Daoy (cell line): ENCODE results near the gene SH3BGRL2. TPM values are rescaled to one million over a fixed set of nuclear protein-coding genes. Genes with fewer than 3 reads are reported as not detected.
"Not testable (repeated sequence)": the region's sequence is repeated elsewhere in the genome, so short reads cannot be mapped to it uniquely, and the experiment has no call there.

Source experiments
- DNase-seq: peaks from one replicate; pipeline ENCODE4 v3.0.0-alpha.2; 2015; ENCODE audit warnings: low read depth
- total RNA-seq: library from RNA; depleted of rRNA; stranded (reverse); fragments of >200 nt; shearing (Covaris generic); gene quantifications from 2 replicates; pipeline ENCODE4 v1.2.3, GENCODE V29; 2014

Gene SH3BGRL2
- total RNA-seq, 1 experiment from 2014 or later = 15.8 TPM

GRCh38 chr6:79614326-79615305, 16.5 kb upstream of the SH3BGRL2 start:
- no peak for DNase-seq

- DNase-seq = no peak
These were observed 13.6 kb upstream of the SH3BGRL2 start for GRCh38 chr6:79617518-79617941.

- DNase-seq = not testable (repeated sequence)
These were observed 12.7 kb upstream of the SH3BGRL2 start for GRCh38 chr6:79618425-79618824.

DNA sequence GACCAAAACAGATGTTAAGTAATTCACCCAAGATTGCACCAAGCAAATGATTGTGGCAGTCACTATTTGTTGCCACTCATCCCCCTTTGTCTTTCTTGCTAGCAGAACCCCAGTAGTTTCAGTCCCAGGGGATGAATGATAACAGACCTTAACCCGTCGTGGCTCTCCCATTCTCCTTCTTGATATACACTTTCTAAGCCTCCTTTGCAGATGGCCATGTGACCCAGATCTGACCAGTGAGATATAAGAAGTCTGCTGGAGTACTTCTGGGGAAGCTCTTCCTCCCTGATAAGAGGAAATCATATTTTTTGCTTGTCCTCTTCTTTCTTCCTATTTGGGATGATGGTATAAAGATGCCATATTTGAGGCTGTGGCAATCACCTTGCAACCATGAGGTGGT, 9.6 kb upstream of the SH3BGRL2 start:
- DNase-seq = no peak

GRCh38 chr6:79622364-79622763, 8.8 kb upstream of the SH3BGRL2 start:
- DNase-seq = no peak

- no peak for DNase-seq
These were observed 8.0 kb upstream of the SH3BGRL2 start for GRCh38 chr6:79623106-79623505.

DNA sequence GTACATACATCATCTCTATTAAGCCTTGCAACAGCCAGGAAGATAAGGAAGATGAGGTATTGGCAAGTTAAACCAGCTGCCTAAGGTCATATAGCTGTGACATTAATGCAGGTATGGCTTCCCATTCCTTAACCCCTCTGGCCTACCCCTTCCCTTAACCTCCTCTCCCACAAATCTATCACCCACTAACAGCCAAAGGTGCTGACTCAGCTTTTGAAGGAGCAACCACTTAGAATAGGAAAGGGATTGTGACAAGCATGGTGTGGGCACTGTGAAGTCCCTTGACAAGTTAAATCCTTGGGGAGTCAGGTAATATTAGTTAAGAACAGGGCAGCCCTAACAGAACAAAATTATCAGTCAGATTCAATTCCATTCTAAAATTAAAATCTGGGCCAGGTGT, 5.4 kb upstream of the SH3BGRL2 start:
- no peak for DNase-seq

GRCh38 chr6:79626811-79627210, 4.3 kb upstream of the SH3BGRL2 start:
- no peak for DNase-seq

GRCh38 chr6:79627422-79627821, 3.7 kb upstream of the SH3BGRL2 start:
- DNase-seq = no peak

DNA sequence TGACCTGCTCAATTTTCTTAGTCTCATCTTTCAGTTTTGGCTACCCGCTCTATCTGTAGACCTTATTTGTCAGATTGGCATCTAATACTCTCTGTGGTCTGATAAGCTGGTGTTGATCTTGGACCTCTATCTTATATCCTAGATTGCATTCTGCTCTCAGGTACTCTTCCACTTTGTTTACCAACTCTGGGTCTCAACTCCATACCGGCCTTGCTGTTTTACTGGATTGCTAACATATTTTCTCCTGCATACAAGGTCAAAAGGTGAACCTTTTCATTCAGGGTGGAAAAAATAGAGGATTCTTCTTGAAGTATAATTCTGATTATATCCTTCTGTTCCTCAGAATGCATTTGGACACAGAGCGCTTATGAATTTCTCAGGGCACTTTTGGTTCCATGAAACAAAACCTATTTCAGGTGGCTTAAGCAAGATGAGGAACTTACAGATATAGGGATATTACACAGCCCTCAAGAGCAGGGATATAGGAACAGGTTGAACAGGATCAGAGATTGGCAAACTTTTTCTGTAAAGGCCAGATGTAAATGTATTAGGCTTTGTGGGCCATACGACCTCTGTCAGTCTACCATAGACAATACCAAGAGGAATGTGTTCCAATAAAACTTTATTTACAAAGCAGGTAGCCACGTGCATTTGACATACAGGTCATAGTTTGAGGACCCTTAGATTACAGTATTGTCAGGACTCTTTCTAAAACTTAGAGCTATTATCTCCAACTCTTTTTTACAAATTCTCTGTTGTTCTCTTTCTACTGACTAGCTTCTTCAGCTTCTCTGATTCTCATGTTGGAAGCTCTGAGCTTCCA, 2.5 kb upstream of the SH3BGRL2 start:
- DNase-seq = no peak

DNA sequence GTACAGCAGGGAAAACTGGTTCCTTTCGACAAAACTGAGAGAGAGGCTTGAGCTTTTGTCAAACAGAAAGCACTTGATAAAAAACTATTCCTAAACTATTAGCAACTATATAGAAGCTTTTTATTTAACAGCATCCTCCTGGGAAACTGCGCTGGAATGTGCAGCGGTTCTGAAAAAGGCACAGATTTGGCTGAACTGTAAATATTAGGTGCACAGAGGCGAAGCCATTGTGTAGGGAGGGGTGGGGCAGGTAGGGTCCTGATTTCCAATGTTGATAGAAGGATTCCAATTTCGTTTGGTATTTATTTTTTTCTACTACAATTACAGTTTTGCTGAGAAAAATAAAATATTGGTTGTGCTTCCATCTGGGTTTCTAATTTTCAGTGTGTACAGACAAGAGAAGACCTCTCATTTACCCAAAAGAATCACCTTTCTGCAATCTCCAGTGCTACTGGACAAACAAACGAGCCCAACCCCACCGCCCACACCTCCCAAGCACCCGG, 698 bp upstream of the SH3BGRL2 start:
- DNase-seq = no peak

DNA sequence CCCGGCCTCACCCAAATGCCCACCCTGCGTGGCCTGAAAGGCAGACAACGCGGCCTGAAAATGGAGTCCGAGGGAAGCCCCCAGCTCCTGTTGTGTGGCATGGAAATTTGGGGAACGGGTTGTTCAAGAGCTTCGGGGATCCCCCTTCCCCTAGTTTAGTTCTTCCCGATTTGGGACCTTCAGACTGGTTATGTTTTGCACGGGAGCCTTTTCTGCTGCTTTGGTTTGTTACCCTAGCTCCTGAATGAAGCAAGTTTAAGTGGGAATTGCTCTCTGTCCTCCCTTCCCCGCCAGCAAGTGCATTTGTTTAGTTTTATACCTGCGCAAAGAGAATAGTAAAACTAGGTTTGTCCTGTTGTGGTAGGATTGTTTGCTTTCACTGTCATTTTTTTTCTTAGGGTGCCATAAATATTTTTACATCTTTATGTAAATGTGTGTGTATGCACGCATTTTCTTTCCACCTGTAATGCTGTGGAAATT, 604 bp downstream of the SH3BGRL2 start:
- peak; percentile 10 for DNase-seq

- DNase-seq = peak; percentile 23
These were observed 1.5 kb downstream of the SH3BGRL2 start for GRCh38 chr6:79632580-79632979.

- DNase-seq = no peak
These were observed 3.5 kb downstream of the SH3BGRL2 start for GRCh38 chr6:79634491-79635231.

DNA sequence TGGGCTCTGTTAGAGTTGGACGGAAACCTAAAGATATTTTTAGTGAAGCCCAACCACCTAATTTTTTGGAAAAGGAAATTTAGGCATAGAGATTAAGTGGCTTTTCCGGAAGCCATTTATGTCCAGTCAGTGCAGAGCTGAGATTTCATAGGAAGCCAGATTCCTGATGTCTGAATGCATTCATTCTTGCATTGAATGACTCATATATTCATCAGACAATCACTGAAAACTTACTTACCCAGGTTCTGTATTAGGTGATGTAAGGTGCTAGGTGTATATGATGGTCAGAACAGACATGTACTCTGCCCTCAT, 4.1 kb downstream of the SH3BGRL2 start:
- peak; percentile 15 for DNase-seq

GRCh38 chr6:79636673-79637072, 5.5 kb downstream of the SH3BGRL2 start:
- no peak for DNase-seq

DNA sequence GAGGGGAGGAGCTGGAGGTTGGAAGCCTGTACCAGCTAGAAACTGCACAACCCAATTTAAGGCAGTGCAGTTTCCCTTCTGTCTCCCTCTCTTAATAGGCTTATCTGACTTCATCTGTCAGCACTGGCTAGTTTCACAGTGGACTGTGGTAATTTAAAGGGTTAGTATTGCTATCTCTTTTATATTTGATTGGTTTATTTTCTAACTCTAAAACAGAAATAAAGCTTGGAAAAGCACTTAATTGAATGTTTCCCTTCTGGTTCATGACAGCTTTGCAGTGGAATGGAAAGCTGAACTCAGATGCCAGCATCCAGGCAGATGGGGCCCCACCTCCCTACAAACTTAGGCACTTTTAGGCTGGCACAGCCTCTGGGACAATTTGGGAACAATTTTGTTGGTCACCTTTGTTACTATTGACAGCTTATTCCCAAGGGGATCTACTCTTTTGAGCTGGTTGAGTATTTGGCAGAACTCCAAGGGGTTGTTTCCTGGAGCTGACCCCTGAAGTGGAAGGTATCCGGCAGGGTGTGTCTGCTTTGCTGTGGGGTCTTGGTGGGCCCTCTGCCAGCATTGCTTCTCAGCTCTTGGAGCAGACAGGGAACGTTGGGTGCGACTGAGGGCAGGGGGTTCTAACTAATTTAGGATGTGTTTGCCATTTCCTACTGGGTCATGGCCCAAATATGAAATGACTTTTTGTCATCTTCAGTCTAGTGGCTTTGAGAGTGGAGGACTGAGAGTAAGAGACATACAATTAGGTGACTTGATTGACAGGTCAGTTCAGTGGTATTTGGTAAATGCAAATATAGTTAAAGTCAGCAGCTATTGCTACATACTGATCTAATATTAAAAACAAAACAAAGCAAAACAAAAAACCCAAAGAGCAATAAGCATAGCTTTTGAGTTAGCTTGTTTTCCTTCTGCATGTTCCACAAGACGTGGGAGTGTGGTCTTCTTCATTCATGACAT, 9.3 kb downstream of the SH3BGRL2 start:
- DNase-seq = no peak

DNA sequence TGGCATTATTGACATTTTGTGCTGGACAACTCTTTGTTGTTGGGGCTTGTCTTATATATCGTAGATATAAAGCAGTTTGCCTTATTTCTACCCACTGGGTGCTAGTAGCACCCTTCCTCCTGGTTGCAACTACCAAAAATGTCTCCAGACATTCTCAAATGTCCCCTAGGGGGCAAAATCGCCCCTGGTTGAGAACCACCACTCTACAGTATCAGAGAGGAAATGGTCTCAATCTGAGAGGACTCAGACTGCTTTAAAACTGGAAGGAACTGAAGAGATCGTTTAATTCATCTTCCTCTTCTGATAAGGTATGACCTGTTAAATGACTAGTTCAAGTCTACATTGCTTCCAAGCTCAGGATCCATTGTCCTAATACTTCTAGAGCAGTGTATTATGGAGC, 14.9 kb downstream of the SH3BGRL2 start:
- DNase-seq = no peak

DNA sequence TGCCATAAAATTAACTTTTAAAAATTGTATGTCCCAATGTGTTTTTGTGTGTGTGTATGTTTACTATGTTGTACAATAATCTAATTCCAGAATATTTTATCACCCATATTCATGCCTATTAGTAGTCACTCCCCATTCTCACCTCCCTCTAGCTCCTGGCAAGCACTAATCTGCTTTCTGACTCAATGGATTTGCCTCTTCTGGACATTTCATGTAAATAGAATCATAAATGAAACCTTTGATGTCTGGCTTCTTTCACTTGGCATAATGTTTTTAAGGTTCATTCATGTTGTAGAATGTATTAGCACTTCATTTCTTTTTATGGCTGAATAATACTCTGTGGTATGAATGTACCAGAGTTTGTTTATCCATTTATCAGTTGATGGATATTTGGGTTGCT, 15.4 kb downstream of the SH3BGRL2 start:
- DNase-seq = no peak

DNA sequence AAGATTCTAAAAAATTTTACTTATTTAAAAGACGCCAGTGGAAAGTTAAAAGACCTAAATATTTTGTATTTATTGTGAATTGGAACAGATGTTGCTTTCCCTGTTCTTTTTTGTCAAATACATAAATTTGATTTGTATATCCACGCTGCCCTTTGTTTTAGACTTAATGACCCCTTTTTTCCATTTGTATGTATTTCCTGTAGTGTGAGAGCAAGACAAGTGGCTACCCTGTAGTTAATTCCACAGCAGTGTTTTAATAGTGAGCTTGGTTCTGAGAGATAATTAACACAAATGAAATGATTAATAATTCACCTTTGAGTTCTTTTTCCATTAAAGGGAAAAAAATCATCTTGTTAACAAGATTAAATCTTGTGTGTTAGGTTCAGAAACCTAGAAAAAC, 16.6 kb downstream of the SH3BGRL2 start:
- DNase-seq = no peak

DNA sequence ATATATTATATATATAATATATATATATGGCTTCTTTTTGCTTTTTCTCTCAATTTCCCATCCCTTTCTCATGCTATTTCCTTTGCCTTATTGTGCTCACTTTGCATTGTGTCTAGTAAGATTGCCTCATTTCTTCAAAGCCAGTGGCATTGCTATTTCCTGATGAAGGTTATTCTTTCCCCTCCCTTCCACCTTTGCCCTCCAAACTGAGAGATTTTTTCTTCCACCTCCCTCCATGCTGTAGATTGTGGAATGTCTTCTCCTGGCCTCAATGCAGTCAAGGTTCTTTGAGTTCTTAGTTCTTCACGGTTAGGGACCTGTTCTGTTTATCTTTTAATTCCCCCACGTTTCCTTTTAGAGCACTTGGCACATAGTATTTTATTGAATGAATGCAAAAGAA, 17.2 kb downstream of the SH3BGRL2 start:
- DNase-seq = no peak
